CD4-positive, alpha-beta T cell treated with Interferon alpha-2 for 1 hour (primary cell): ENCODE results near the gene CFAP20DC.
"Not testable (repeated sequence)": the region's sequence is repeated elsewhere in the genome, so short reads cannot be mapped to it uniquely, and the experiment has no call there.

Experiments
- DNase-seq, 2 donors: peaks; one replicate each; pipeline ENCODE4 v3.0.0-alpha.2; 2020 to 2022

The CFAP20DC gene

DNA sequence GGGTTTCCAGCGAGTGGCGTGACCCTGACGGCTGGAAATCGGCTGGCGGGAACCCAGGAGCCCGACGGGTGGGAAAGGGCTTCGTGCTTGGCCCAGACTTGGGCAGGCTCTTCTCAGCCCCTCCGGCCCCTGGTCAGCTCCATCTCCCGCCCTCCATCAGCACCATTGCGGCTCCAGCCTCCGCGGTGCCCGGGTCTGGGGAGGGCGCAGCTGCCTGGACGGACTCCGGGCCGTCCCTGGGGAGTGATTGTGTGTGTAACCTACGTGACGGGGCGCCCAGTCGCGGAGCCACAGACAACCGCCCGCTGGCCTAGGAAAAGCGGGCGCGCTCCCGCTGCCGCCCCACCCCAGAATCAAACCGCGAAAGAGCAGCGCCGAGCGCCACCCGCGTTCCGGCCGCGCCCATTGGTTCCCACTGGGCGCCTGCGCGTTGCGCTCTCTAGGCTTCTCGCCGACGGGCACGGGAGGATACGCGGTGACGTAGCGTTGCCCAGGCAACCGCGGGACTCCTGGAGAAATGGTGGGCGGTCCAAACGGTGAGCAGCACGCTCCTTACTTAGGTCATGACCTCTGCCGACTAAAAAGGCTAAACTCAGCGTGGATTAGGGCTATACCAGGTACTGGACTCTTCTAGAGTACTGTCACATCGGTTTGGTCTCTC is at the start of gene CFAP20DC:
Gene CFAP20DC (minus strand): TSS at position 355 of the 661 bp plus-strand sequence. CDS start 394 bp downstream, outside the sequence.
- DNase-seq: peak; percentile 92

DNA sequence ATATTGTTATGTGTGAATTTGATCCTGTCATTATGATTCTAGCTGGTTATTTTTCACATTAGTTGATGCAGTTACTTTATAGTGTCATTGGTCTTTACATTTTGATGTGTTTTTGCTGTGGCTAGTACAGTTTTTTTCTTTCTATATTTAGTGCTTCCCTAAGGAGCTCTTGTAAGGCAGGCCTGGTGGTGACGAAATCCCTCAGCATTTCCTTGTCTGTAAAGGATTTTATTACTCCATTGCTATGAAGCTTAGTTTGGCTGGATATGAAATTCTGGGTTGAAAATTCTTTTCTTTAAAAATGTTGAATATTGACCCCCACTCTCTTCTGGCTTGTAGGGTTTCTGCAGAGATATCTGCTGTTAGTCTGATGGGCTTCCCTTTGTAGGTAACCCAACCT is 48.7 kb upstream of the CFAP20DC start:
- not testable (repeated sequence) for DNase-seq

DNA sequence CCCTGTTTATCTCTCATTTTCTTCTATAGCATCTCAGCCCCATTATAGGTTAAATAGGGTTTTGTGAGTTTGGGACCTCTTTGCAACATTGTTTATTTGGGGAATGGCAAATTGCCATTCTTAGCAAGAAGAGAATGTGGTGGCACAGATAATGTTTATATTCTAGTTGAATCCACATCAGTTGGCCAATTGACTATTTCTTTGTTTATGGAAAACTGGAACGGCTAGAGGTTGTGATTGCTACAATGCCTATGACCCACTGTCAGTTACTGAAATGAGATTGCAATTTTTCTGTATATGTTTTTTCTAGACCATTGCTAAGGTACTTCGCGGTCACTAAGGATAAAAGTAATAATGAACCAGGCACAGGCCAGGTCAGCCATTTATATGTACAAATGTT is 44.6 kb upstream of the CFAP20DC start:
- DNase-seq: no peak

DNA sequence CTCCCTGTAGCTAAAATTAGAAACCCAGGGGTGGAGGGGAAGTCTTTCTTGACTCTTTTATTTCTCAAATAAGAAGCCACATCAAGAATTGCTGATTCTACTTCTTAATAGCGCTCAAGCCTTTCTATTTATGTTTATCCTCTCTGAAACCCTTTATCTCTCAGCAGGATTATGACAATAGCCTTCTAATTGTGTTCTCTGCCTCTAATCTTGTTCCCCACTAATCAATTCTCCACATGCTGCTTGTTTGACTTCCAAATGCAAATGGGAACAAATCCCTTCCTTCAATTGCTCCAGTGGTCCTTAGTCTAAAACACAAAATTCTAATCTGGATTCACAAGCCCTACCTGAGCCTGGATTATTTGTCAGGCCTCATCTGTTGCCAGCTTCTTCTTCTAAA is 43.7 kb upstream of the CFAP20DC start:
- no peak for DNase-seq

DNA sequence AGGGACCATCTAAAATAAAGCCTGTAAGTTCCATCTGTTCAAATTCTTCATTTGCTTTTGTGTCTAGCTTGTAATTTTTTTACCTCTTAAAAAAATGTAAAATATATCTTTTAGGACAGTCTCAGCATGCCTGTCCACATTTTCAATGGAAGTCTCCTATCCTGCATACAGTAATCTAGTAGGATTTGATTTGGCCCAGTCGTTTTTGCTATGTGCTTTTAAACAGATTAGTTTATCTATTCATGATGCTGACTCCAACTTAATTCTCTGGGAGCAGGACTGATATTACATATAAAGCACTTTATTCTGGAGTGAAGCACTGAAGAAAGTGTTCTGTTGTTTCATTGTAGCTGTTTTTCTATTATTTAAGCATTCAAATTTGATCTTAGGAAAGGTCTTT is 38.9 kb upstream of the CFAP20DC start:
- no peak for DNase-seq

DNA sequence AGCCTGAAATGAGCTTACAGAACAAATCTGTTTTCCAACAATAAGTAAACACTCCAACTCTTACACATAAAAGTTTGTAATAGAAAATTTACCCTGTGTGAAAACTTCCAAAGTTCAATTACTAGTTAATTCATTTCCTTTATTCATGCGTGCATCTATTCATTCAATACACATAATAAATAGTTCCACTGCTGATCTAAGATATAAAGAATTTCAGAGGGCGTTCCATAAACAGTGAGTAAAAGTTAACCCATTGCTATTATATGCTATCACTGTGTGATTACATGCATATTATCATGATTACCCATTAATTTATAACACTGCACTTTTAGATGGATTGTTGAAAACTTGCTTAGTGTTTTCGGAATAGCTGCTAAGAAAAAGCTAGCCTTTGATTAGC is 36.2 kb upstream of the CFAP20DC start:
- DNase-seq: no peak

DNA sequence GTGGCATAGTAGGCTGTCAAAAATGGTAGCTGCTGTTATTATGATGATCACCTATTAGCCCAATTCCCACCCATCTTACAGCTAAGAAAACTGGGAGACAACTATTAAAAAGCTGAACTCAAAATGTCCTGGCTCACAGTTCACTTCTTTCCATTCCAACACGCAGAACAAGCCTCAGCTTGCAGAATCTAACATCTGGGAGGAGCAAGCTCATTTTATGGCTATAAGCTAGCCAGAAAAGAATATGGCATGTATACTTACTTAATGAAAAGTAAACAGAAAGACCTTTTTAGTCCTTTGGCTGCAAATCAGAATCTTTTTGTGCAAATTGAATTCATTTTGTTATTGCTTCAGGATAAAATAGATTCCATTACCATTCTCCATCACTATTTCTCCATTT is 34.8 kb upstream of the CFAP20DC start:
- DNase-seq: no peak

DNA sequence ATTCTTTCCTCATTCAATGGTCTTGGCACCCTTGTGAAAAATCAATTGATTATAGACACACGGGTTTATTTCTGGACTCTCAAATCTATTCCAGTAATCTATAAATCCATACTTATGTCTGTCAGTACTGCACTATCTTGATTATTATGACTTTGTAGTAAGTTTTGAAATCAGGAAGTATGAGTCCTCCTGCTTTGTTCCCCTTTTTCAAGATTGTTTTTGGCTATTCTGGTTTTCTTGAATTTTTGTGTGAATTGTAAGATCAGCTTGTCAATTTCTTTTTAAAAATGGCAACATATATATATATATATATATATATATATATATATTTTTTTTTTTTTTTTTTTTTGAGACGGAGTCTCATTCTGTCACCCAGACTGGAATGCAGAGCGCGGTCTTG is 32.3 kb upstream of the CFAP20DC start:
- DNase-seq: no peak

DNA sequence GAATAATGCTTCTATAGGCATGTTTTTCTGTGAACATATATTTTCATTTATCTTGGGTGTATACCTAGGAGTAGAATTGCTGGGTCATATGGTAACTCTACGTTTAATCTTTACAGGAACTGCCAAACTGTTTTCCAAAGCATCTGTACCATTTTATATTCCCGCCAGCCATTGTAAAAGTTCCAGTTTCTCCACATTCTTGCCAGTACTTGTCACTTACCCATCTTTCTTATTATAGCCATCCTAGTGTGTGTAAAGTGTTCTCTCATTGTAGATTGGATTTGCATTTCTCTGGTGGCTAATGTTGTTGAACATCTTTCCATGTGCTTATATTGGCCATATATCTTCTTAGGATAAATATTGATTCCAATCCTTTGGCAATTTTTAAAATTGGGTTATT is 31.2 kb upstream of the CFAP20DC start:
- DNase-seq: no peak

DNA sequence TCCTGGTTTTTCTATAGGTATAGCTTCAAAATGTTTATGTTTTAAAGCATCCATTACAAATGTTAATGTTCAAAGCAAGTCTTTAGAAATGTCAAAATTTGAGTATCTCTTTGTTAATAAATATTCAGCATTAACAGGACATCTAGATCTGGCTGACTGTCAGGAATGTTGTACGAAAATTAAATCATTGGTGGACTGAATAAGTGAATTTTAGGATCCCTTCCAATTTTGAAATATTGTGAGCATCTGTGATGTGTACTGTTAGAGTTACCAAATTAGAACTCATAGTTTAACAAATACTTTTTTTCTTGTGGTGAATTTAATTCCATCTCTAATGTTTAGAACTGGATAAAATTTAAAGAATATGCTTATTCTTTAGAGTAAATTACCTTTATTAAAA is 30.1 kb upstream of the CFAP20DC start:
- DNase-seq: no peak

DNA sequence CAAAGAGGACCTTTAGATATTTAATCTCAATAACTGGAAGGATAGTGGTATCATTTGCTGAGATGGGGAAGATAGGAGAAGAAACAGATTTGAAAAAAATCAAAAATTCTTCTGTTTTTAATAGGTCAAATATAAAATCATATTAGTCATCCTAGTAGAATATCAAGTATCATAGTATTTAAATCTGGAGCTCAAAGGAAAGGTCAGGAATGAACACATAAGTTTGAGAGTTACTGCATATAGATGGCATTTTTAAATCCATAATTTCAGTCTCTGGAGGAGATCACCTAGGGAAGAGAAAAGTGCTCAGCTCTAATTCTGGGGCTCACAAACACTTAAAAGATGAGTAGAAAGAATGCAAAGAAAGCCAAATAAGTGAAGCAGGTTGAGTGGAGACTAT is 24.9 kb upstream of the CFAP20DC start:
- DNase-seq: no peak

DNA sequence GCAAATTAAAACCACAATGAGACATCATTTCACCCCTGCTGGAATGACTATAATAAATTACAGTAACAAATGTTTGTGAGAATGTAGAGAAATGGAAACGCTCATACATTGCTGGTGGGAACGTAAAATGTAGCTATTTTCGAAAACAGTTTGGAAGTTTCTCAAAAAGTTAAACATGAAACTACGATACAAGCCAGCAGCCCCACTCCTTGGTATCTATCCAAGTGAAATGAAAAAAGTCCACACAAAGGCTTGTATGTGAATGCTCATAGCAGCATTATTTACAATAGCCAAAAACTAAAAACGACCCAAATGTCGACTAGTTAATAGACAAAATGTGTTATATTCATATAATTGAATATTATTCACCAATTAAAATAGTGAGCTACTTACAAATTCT is 22.9 kb upstream of the CFAP20DC start:
- DNase-seq: no peak

DNA sequence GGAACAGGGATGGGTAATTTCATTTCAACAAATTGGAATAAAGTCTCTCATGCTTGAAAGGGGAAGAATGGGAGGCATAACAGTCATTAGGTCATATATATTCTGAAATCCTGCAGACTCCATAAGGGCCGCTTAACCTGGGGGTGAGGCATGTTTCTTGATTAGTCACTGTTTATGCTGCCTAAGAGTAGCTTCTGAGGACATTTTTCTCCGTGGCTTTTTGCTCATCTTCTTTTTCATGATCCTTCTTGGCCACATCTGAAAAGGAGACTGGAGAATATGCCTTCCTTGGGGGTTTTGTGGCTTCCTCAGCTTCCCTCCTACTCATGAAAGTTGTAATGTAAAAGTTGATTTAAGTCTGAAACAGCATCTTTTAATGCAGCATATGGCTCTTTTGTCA is 20.0 kb upstream of the CFAP20DC start:
- DNase-seq: no peak

DNA sequence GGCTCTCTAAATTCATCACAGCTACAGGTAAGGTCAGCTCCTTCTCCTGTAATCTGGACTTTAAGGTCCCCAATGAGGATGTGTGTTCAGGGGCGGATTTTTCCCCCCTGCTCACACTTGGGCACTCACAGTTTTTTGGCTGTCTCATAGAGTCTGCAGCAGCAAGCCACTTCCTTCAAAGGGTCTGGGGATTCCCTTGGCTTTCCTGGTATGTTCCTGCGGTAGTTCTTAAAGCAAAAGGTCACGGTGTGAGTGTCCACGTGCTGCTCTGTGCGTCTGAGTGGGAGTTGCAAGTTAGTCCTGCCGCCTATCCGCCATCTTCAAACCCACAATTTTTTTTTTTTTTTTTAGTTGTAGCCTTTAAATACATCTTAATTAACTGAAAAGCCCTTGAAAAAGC is 15.4 kb upstream of the CFAP20DC start:
- DNase-seq: no peak

DNA sequence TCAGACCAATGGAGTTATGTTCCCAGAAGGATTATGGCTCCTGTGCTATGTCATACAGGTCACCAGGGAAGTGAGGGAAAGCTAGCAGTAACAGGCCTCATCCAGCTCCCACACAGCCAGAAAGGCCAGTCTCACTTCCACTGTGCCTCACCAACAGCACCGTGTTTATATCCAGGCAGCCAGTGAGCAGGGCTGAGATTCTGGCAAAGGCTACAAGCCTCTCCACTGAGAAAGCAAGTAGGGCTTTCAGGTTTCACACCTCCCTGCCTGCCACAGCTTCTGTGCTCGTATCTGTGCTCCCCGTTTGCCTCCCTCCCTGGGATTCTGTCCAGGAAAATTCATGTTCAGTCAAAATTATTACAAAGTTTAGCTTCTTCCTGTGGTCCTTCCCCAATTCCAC is 14.9 kb upstream of the CFAP20DC start:
- DNase-seq: no peak

DNA sequence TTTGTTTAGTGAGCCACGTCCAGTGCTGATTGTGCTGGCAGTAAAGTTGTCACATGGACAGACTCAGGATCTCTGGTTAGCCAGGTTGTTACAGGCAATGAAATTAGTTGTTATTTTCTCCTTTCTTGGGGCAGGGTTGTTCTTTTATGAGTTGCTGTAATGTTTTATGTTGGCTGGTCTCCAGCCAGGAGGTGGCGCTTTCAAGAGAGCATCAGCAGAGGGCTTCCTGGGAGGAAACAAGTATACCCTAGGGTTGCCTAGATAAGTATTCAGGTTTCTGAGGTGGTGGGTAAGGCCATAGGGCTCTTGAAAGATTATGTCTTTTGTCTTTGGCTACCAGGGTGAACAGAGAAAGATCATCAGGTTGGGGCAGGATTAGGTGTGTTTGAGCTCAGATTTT is 14.5 kb upstream of the CFAP20DC start:
- no peak for DNase-seq

DNA sequence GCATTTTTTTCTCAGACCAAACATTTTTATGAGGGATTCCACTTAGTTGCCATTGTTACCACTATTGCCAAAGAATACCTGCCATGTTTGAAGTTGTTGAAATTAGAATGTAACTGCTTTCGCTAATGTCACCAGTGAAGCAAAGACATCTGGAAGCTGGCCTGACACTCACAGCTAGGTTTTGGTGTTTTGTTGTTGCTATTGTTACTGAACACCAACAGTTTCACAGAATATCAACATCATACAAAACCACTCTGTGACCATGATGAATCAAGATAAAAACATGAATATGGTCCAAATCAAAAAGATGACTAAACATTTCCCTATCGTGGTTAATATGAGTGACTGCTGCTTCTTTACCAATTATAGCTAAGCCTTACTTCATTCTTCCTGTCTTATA is 6.9 kb upstream of the CFAP20DC start:
- no peak for DNase-seq

DNA sequence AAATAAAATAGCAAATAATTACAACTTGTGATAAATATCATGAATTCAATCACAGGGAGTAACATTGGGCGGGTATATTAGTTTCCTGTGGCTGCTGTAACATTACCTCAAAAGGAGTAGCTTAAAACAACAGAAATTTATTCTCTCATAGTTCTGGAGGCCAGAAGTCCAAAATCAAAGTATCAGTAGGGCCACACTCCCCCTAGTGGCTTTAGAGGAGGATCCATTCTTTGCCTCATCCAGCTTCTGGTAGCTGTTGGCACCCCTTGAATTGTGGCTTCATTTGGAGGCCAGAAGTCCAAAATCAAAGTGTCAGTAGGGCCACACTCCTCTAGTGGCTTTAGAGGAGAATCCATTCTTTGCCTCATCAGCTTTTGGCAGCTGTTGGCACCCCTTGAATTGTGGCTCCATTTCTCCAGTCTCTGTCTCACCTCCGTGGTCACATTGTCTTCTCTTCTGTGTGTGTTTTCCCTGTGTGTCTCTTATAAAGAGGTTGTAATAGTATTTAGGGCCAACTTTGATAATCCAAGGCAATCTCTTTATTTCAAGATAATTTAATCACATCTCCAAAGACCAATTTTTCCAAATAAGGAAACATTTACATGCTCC is 3.1 kb upstream of the CFAP20DC start:
- peak in 1 of 2 donors; percentile 31 for DNase-seq

DNA sequence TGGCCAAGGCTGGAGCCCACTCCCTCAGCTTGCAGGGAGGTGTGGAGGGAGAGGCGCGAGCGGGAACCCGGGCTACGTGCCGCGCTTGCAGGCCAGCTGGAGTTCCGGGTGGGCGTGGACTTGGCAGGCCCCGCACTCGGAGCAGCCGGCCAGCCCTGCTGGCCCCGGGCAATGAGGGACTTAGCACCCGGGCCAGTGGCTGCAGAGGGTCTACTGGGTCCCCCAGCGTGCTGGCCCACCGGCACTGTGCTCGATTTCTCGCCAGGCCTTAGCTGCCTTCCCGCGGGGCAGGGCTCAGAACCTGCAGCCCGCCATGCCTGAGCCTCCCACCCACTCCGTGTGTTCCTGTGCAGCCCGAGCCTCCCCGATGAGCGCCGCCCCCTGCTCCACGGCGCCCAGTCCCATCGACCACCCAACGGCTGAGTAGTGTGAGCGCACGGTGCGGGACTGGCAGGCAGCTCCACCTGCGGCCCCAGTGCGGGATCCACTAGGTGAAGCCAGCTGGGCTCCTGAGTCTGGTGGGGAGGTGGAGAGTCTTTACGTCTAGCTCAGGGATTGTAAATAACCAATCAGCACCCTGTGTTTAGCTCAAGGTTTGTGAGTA is 1.1 kb upstream of the CFAP20DC start:
- not testable (repeated sequence) for DNase-seq

DNA sequence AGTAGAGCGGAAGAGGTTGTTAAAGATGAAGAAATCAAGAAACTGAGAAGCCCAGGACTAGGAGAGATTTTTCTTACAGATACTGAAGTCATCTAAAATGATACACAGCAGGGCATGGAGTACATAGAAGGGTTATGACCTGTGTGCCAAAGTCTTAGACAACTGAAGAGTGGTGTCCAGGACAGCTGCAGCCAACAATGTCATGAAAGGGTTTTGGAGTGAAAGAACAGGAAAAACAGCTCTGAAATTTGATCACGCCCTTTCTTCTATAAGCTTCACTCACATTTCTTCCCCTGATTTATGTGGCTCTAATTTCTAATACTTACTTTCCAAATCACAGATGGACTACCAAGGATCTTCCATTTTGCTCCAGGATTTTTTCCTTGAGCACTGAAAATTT is 3.0 kb downstream of the CFAP20DC start:
- no peak for DNase-seq

DNA sequence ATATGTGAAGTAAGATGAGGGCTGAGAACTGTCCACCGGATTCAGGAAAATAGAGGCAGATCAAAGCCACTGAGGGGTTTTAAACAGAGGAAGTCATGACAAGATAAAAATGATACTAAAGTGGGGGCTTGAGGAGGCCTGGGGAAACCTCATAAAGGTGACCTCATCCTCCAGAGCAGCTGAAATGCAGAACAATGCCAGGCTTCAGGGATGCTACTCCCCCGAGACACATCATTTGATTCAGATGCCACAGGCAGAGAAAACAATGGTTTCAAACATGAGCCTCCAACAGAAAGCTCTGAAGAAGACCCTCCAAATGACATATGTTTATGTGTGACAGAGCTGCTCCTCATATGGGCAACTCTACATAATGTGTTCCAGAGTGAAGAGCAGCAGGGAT is 6.4 kb downstream of the CFAP20DC start:
- no peak for DNase-seq

DNA sequence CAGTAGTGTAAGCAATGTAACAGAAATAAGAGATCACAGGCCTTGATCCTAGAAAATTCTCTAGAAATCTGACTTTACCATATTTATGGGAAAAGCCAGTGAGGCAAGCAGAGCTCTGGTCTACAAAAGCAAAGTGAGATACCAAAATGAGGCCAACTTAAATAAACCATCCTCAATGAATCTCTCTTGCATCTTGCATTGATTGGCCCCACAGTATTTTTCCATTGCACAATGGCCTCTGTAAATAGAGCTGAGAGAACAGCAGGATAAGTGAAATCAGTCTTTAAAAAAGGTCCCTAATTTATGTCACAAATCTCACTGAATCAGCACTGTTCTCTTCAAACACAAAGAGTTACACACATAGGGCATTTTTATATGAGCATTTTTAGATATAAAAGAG is 8.9 kb downstream of the CFAP20DC start:
- DNase-seq: no peak

DNA sequence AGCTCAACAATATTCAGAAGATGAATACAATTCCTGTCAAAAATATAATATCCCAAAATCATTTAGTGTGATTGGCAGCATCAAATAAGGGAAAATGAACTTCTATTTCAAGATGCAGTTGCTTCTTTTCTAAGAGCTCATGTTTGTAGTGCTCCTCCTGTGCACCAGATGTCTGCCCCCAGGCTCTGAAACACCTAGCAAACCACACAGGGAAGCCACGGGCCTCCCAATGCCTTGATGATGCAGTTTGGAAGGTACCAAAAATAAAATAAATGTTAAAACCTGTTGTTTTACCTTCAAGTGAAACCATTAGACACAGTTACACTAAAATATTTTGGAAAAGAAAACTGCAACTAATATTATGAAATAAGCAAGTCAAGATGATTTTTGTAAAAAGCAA is 22.2 kb downstream of the CFAP20DC start:
- DNase-seq: no peak

DNA sequence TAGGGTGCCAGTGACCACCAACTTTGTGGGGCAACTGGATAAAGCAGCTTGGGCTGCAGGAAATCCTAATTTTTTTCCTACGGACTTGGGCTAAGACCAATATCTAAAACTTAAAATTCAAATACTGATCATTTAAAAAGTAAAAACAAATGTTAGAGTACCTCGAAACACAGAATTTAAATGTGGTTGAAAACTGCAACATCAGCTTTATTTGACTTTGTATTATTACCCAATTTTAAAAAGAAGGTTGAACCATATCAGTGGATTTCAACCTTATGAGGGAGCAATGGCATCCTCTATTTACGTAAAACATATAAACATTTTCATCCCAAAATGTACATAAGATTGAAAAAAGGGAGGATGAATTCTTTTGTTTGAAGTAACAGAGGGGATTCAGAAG is 26.2 kb downstream of the CFAP20DC start:
- DNase-seq: no peak

DNA sequence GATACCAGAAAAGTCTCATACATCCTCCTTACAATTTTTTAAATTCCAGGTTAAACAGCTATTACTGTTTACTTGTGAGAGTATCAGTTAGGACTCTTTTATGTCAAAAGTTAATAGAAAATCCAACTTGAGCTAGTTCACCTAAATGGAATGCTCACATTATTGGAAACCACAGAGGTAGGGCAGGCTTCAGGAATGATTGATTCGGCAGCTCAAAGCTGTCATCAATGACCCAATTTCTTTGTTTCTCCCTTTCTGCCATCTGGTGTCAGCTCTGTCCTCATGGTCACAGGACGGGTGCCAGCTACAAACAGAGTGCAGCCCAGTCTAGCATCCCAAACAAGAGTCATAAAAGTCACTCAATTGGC is 32.2 kb downstream of the CFAP20DC start:
- no peak for DNase-seq
